ENCODE measurements around the gene GARS1. TPM values are rescaled to one million over a fixed set of nuclear protein-coding genes. Genes with fewer than 3 reads are reported as not detected.

The GARS1 gene
- total and polyA plus RNA-seq, 9 of the 15 experiments (the other 6 are each of a cell fraction or from before 2014, with no cell fraction given): 142 to 769 (median 272) TPM

GRCh38 chr7:30595436-30596013, 847 bp downstream of the GARS1 start (continued):
- TF ChIP-seq DIDO1 (tag; IDR thresholded peaks at IDR 0.05; ENCODE audit: low read depth): no peak
- TF ChIP-seq TCF7 (IDR thresholded peaks at IDR 0.05; ENCODE audit: borderline replicate concordance): no peak
- TF ChIP-seq PTTG1 (tag; IDR thresholded peaks at IDR 0.05; ENCODE audit: low read depth): no peak
- TF ChIP-seq SP2 (IDR thresholded peaks at IDR 0.05; ENCODE audit: extremely low read depth, low read depth, low read length, poor library complexity, severe bottlenecking): no peak
- TF ChIP-seq, protein P1, sequence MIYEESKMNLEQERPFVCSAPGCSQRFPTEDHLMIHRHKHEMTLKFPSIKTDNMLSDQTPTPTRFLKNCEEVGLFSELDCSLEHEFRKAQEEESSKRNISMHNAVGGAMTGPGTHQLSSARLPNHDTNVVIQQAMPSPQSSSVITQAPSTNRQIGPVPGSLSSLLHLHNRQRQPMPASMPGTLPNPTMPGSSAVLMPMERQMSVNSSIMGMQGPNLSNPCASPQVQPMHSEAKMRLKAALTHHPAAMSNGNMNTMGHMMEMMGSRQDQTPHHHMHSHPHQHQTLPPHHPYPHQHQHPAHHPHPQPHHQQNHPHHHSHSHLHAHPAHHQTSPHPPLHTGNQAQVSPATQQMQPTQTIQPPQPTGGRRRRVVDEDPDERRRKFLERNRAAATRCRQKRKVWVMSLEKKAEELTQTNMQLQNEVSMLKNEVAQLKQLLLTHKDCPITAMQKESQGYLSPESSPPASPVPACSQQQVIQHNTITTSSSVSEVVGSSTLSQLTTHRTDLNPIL (CRISPR knock-in tag; IDR thresholded peaks at IDR 0.05): no peak
- no peak for TF ChIP-seq MCM3 (IDR thresholded peaks at IDR 0.05)
- TF ChIP-seq CHD1 (IDR thresholded peaks at IDR 0.05; ENCODE audit: low read length): no peak
- no peak for TF ChIP-seq PYGO2 (tag; IDR thresholded peaks at IDR 0.05)
- TF ChIP-seq ZNF175 (CRISPR knock-in tag; IDR thresholded peaks at IDR 0.05; ENCODE audit: low read depth): no peak
- no peak for TF ChIP-seq BCOR (IDR thresholded peaks at IDR 0.05)
- no peak for TF ChIP-seq ESRRA (IDR thresholded peaks at IDR 0.05; ENCODE audit: borderline replicate concordance, low read depth)
- no peak for TF ChIP-seq ZNF586 (CRISPR knock-in tag; conservative IDR thresholded peaks at IDR 0.05)
- TF ChIP-seq IRF2 (CRISPR knock-in tag; IDR thresholded peaks at IDR 0.05): no peak
- no peak for TF ChIP-seq ZNF561 (CRISPR knock-in tag; conservative IDR thresholded peaks at IDR 0.05)
- TF ChIP-seq HNRNPUL1 (IDR thresholded peaks at IDR 0.05; ENCODE audit: low read length): no peak
- no peak for TF ChIP-seq BRF1 (IDR thresholded peaks at IDR 0.05; ENCODE audit: borderline replicate concordance, extremely low read depth, insufficient read length)
- TF ChIP-seq FOXA3 (CRISPR knock-in tag; conservative IDR thresholded peaks at IDR 0.05 in 1 of 2, IDR thresholded peaks at IDR 0.05 in 1 of 2): no peak
- TF ChIP-seq MTF1 (CRISPR knock-in tag; IDR thresholded peaks at IDR 0.05; ENCODE audit: borderline replicate concordance): no peak
- no peak for TF ChIP-seq POLR2AphosphoS5 (IDR thresholded peaks at IDR 0.05; ENCODE audit: control insufficient read depth, insufficient read depth, low read depth, low read length)
- no peak for TF ChIP-seq ZNF778 (CRISPR knock-in tag; IDR thresholded peaks at IDR 0.05)
- peak; percentile 0 for TF ChIP-seq SAP30 (IDR thresholded peaks at IDR 0.05; ENCODE audit: borderline replicate concordance, insufficient read depth, low read depth, low read length, poor library complexity, severe bottlenecking)
- no peak for TF ChIP-seq ZBTB17 (CRISPR knock-in tag; IDR thresholded peaks at IDR 0.05)
- TF ChIP-seq ZNF436 (CRISPR knock-in tag; IDR thresholded peaks at IDR 0.05): no peak
- no peak for TF ChIP-seq SMC3 (conservative IDR thresholded peaks at IDR 0.05; ENCODE audit: insufficient read depth, low read depth, low read length)
- TF ChIP-seq, protein P2, sequence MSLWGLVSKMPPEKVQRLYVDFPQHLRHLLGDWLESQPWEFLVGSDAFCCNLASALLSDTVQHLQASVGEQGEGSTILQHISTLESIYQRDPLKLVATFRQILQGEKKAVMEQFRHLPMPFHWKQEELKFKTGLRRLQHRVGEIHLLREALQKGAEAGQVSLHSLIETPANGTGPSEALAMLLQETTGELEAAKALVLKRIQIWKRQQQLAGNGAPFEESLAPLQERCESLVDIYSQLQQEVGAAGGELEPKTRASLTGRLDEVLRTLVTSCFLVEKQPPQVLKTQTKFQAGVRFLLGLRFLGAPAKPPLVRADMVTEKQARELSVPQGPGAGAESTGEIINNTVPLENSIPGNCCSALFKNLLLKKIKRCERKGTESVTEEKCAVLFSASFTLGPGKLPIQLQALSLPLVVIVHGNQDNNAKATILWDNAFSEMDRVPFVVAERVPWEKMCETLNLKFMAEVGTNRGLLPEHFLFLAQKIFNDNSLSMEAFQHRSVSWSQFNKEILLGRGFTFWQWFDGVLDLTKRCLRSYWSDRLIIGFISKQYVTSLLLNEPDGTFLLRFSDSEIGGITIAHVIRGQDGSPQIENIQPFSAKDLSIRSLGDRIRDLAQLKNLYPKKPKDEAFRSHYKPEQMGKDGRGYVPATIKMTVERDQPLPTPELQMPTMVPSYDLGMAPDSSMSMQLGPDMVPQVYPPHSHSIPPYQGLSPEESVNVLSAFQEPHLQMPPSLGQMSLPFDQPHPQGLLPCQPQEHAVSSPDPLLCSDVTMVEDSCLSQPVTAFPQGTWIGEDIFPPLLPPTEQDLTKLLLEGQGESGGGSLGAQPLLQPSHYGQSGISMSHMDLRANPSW (CRISPR knock-in tag; IDR thresholded peaks at IDR 0.05): 0 out of 2 replicates have a peak, but pooled peaks have one; percentile 70
- no peak for TF ChIP-seq NBN (IDR thresholded peaks at IDR 0.05; ENCODE audit: low read depth)
